RKO (cell line): ENCODE results near the gene CCL4.
A peak's percentile ranks its signal among the peaks of the same experiment; 100 is the strongest.

ENCODE experiments used
- DNase-seq: peaks from one replicate; pipeline ENCODE4 v3.0.0-alpha.2; 2016; ENCODE audit warnings: low spot score

CCL4 gene

GRCh38 chr17:36144981-36145729 lies 41.5 kb downstream of the CCL4 start:
- DNase-seq = no peak

GRCh38 chr17:36147601-36148000 lies 44.0 kb downstream of the CCL4 start:
- no peak for DNase-seq

- DNase-seq = peak; percentile 82
Measured at GRCh38 chr17:36148559-36149295, 45.1 kb downstream of the CCL4 start.

GRCh38 chr17:36149296-36149820 lies 45.7 kb downstream of the CCL4 start:
- DNase-seq = peak; percentile 46

DNA sequence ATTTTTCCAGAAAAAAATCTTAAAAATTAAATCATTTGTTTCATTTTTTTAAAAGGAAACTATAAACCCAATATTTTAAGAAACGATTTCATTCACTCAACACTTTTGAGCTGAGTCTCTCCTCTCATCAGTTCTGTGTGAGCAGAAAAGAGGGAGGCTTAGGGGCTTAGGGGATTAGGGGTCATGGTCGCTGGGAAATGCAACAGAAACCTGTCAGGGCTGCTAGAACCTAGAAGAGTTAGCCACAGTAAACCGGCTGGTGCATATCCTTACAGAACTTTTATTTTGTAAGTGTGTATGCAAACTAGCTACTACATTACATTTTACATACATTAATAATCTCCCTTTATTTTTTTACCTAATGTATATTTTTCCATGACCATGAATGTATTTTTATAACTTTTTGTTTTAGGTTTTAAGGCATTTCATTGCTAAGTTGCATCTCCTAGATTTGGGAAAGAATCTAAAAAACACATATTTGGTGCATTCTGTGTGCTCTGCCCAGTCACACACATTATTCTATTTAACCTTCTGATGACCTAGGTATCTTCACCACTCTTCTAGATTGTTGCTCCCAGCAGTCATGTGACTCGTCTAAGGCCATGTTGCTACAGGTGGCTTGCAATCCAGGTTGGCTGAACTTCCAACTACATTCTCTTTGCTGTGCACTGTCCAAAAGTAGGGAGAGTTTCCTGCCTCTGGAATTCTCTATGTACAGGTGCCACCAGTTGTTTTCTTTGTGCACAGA lies 48.4 kb downstream of the CCL4 start:
- no peak for DNase-seq

GRCh38 chr17:36152639-36153120 lies 49.1 kb downstream of the CCL4 start:
- DNase-seq = no peak

DNA sequence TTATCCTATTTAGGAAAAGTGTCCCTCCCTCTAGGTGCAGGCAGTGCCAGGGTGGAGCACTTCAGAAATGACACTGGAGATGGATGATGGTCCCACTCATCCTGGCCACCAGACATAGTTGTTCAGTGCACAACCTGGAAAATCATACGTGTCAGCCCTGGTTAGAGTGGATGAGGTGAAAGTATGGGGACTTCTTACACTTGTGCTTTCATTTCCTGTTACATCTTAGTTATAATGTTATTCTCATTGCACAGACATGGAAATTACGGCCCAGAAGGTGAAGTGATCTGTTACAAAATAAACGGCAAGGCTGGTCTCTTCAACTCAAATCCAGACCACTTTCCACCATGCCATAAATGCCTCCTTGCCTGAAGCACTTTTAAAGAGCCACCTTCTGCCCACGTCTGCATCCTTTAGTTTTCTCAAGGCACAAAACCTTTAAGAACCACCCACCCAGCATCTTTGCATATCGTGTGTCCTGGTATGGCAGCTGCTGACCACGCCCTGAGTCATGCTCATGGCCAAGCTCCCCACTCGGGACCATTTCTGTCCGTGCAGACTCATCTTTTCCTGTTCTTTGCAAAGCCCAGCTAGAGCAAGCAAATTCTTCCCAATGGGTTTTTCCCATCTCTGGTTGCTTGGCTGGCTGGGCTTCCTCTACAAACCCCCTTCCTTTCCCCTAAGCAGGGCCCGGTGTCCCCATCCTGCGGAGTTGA lies 50.4 kb downstream of the CCL4 start:
- no peak for DNase-seq
